ENCODE measurements around the gene FCGR1A.
"Not testable (repeated sequence)": the region's sequence is repeated elsewhere in the genome, so short reads cannot be mapped to it uniquely, and the experiment has no call there.

Gene FCGR1A

GRCh38 chr1:149775510-149776147 lies 6.9 kb upstream of the FCGR1A start:
- in situ Hi-C loops (cut with MboI; ENCODE audit: low sequenced_read_pairs) = not testable (repeated sequence)

GRCh38 chr1:149777084-149777483 lies 5.4 kb upstream of the FCGR1A start:
- in situ Hi-C loops (cut with MboI; ENCODE audit: low sequenced_read_pairs) = not testable (repeated sequence)

GRCh38 chr1:149778313-149778712 lies 4.2 kb upstream of the FCGR1A start:
- in situ Hi-C loops (cut with MboI; ENCODE audit: low sequenced_read_pairs) = not testable (repeated sequence)

GRCh38 chr1:149781413-149781984 lies 995 bp upstream of the FCGR1A start:
- in situ Hi-C loops (cut with MboI; ENCODE audit: low sequenced_read_pairs) = not testable (repeated sequence)

- in situ Hi-C loops (cut with MboI; ENCODE audit: low sequenced_read_pairs) = not testable (repeated sequence)
Observed at GRCh38 chr1:149783289-149783688, 795 bp downstream of the FCGR1A start.

GRCh38 chr1:149783868-149784267 lies 1.4 kb downstream of the FCGR1A start:
- in situ Hi-C loops (cut with MboI; ENCODE audit: low sequenced_read_pairs) = not testable (repeated sequence)

- in situ Hi-C loops (cut with MboI; ENCODE audit: low sequenced_read_pairs) = not testable (repeated sequence)
Observed at GRCh38 chr1:149787688-149788451, 5.4 kb downstream of the FCGR1A start.

GRCh38 chr1:149792502-149792901 lies 10.0 kb downstream of the FCGR1A start:
- in situ Hi-C loops (cut with MboI; ENCODE audit: low sequenced_read_pairs) = not testable (repeated sequence)

- in situ Hi-C loops (cut with MboI; ENCODE audit: low sequenced_read_pairs) = not testable (repeated sequence)
Observed at GRCh38 chr1:149792912-149793515, 10.5 kb downstream of the FCGR1A start.

- in situ Hi-C loops (cut with MboI; ENCODE audit: low sequenced_read_pairs) = not testable (repeated sequence)
Observed at GRCh38 chr1:149793885-149794284, 11.4 kb downstream of the FCGR1A start.

GRCh38 chr1:149801628-149802027 lies 19.1 kb downstream of the FCGR1A start:
- in situ Hi-C loops (cut with MboI; ENCODE audit: low sequenced_read_pairs) = not testable (repeated sequence)

GRCh38 chr1:149804417-149805080 lies 22.1 kb downstream of the FCGR1A start:
- in situ Hi-C loops (cut with MboI; ENCODE audit: low sequenced_read_pairs) = not testable (repeated sequence)

- in situ Hi-C loops (cut with MboI; ENCODE audit: low sequenced_read_pairs) = not testable (repeated sequence)
Observed at GRCh38 chr1:149810697-149811405, 28.4 kb downstream of the FCGR1A start.

GRCh38 chr1:149811514-149811889 lies 29.0 kb downstream of the FCGR1A start:
- in situ Hi-C loops (cut with MboI; ENCODE audit: low sequenced_read_pairs) = not testable (repeated sequence)

GRCh38 chr1:149811890-149812829 lies 29.7 kb downstream of the FCGR1A start:
- in situ Hi-C loops (cut with MboI; ENCODE audit: low sequenced_read_pairs) = not testable (repeated sequence)

GRCh38 chr1:149812893-149813801 lies 30.7 kb downstream of the FCGR1A start:
- in situ Hi-C loops (cut with MboI; ENCODE audit: low sequenced_read_pairs) = not testable (repeated sequence)

- in situ Hi-C loops (cut with MboI; ENCODE audit: low sequenced_read_pairs) = not testable (repeated sequence)
Observed at GRCh38 chr1:149820387-149820786, 37.9 kb downstream of the FCGR1A start.

GRCh38 chr1:149826555-149826954 lies 44.1 kb downstream of the FCGR1A start:
- in situ Hi-C loops (cut with MboI; ENCODE audit: low sequenced_read_pairs) = not testable (repeated sequence)
